GM18511 (cell line): ENCODE measurements around the gene SEC22C.
"Not testable (repeated sequence)": the region's sequence is repeated elsewhere in the genome, so short reads cannot be mapped to it uniquely, and the experiment has no call there.

Source experiments
- ATAC-seq: cut with Tn5 transposase; IDR thresholded peaks from one replicate; pipeline ENCODE4 v1.9.1; 2021; ENCODE audit warnings: mild to moderate bottlenecking, moderate library complexity; ENCODE audit not compliant: unreplicated experiment

The SEC22C gene

GRCh38 chr3:42581709-42582473 is at the start of gene SEC22C:
TSS of gene SEC22C (minus strand) at chr3:42581967. CDS start at chr3:42569046, 12,921 bp downstream.
- ATAC-seq, result peak; percentile 96

GRCh38 chr3:42613462-42613861 is 31.7 kb upstream of the SEC22C start:
- ATAC-seq, result no peak

- ATAC-seq, result no peak
These were observed 31.2 kb upstream of the SEC22C start for GRCh38 chr3:42612928-42613327.

- ATAC-seq, result no peak
These were observed 30.4 kb upstream of the SEC22C start for GRCh38 chr3:42612217-42612616.

- ATAC-seq, result no peak
These were observed 29.2 kb upstream of the SEC22C start for GRCh38 chr3:42610976-42611375.

- ATAC-seq, result no peak
These were observed 26.8 kb upstream of the SEC22C start for GRCh38 chr3:42608581-42608980.

GRCh38 chr3:42605546-42606173 is 23.9 kb upstream of the SEC22C start:
- ATAC-seq, result no peak

- no peak for ATAC-seq
These were observed 21.2 kb upstream of the SEC22C start for GRCh38 chr3:42602961-42603360.

GRCh38 chr3:42601896-42602581 is 20.3 kb upstream of the SEC22C start:
- ATAC-seq, result no peak

GRCh38 chr3:42600958-42601675 is 19.4 kb upstream of the SEC22C start:
- peak; percentile 32 for ATAC-seq

GRCh38 chr3:42600111-42600957 is 18.6 kb upstream of the SEC22C start, which contains the start of gene NKTR:
TSS of gene NKTR (plus strand) at chr3:42600686. CDS start at chr3:42601007, 321 bp downstream.
- peak; percentile 82 for ATAC-seq

GRCh38 chr3:42597098-42597497 is 15.3 kb upstream of the SEC22C start:
- not testable (repeated sequence) for ATAC-seq

- no peak for ATAC-seq
These were observed 13.9 kb upstream of the SEC22C start for GRCh38 chr3:42595682-42596081.

- no peak for ATAC-seq
These were observed 11.9 kb upstream of the SEC22C start for GRCh38 chr3:42593635-42594034.

GRCh38 chr3:42591811-42592210 is 10.0 kb upstream of the SEC22C start:
- ATAC-seq, result no peak

GRCh38 chr3:42590989-42591756 is 9.4 kb upstream of the SEC22C start:
- ATAC-seq, result no peak

GRCh38 chr3:42589382-42590109 is 7.8 kb upstream of the SEC22C start:
- no peak for ATAC-seq

- no peak for ATAC-seq
These were observed 6.9 kb upstream of the SEC22C start for GRCh38 chr3:42588625-42589024.
